Measurements from ENCODE around the gene ZNF774.
"Not testable (repeated sequence)": the region's sequence is repeated elsewhere in the genome, so short reads cannot be mapped to it uniquely, and the experiment has no call there.

The ZNF774 gene

DNA sequence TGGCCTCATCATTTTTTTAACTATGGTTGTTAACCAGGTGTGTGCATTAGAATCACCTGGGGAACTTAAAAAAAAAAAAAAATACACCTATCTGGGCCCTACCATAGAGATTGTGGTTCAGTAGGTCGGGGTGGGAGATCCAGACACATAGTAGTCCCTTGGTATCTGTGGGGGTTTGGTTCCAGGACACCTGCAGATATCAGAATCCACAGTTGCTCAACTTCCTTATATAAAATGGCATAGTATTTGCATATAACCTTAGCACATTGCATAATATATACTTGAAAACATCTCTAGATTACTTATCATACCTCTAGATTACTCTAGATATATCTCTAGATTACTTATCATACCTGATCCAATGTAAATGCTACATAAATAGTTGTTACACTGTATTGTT is 41.0 kb downstream of the ZNF774 start:
- no peak for DNase-seq

DNA sequence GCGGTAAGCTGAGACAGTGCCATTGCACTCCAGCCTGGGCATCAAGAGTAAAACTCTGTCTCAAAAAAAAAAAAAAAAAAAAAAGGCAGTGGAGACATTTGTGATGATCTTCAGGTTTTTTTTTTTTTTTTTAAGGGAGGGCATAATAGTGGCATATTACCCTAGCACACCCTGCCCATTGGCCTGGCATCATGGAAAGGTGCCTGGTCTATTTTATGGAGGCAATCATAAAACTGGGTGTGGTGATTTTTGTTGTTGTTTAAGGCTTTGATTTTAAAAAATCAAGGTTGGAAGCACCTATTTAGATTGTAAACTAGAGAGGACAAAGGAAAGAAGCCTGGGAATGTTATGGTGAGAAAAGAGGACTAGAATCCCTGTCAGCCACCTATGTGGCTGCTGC is 42.0 kb downstream of the ZNF774 start:
- no peak for DNase-seq

DNA sequence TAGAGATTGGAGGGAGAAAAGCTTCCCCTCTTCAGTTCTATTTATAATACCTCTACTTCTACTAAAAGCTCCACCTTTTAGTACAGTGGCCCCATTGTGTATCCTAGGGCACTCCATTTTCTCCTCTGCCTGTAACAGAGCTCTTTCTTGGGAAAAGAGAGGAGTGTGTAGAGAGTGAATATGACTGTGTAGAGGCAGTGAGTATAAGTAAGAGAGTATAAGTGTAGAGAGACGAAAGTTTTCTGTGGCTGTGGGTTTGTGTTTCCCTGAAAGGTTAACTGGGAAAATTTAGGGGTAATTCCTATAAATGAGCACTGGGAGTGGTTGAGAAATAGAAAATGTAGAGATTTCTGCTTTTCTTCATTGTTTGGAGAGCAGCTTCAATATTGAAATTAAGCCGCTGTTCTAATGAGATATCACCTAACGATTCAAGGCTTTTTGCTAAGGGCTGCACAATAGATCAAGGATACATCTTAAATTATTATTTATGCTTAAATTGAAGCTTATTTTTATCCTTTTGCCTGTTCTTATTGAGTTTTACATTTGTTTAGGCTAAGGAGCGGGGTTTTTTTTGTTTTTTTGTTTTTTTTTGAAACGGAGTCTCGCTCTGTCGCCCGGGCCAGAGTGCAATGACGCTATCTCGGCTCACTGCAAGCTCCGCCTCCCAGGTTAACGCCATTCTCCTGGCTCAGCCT is 42.8 kb downstream of the ZNF774 start:
- DNase-seq, result no peak

DNA sequence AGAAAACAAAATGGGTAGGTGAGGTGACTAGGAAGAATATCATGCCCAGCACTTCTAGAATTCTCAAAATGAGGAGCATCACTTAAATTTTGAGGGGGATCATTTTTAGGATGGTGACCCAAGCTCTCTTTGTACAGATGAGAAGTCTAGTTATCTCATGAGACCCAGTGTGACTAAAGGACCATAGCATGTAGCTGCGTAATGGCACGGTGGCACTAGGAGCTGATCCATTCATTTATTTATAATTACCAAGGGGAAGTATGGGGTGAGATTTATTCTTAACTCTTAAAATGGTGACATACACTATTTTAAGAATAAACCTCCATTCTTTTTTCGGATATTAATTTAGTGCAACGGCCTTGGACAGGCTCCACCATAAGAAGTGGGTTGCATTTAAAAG is 44.2 kb downstream of the ZNF774 start:
- DNase-seq, result no peak

DNA sequence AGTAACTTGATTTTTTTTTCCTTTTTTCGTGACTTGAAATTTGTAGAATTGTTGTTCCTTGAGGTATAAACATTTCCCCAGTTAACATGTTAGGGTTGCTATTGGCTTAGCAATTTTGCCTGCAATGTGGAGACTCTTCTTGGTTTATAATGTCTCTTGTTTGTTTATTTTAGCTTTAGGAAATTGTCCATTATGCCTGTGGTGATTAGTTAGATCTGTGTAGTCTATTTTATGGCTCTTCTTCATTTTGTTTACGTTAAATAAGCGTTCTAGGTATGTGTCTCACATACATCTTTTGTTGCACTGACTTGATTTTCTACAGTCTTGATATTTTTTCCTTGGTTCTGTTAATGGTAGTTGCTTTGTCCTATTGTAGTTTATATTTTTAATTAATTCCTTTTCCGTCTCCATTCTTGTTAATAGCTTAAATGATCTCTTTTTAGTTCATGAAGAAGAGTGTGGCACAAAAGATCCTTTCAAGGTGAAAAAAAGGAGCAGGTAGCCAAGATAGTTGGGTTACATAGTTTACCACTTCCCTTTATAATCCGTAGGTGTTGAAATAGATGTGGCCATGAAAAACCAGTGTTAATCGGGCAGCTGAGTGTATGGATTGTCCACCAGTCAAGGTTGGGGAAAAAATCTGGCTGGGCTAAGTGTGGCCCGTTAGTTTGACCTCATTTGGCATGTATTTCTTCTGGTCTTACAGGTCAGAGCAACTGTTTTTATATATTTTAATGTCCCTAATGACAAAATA is 48.1 kb downstream of the ZNF774 start:
- no peak for DNase-seq

DNA sequence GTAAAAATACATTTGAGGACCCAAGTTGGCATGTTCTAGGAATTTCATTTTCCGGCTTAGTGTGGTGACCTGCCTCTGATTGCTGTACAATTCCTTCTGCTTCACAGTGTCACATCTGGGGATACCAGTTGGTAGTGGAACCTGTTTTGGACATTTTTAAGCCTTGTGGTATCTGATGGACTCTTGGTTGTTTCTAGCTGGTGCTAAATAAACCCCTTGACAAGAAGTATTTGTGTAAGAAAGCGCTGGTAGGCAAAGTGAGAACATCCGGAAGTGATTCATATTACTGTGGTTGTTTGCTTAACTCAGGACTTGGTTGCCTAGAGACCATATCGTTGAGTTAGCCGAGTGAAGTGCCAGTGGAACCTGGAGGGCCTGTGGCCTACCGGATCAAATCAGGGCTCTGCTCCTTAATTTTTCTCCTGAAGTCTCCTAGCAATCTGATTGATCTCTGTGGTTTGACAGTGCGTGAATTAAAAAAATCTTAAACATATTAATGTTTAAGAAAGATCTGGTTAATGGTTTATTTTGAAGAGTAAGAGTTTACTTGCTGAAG is 48.8 kb downstream of the ZNF774 start:
- peak; percentile 83 for DNase-seq

DNA sequence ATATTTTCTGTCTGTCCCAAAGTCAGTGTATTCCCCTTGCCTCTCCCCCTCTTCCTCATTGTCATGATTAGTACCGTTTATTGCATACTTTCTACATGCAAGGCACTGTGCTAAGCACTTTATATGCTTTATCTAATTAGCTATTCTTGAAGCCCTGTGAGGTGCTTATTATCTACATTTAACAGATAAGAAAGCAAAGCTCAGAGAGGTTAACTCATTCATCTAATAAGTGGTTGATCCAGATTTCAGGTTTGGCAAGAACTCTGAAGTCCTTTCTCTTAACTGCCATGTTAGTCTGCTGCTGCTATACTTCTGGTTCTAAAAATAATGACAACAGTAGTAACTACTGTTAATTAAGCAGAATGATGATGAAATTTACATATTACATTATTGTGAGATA is 49.4 kb downstream of the ZNF774 start:
- no peak for DNase-seq

DNA sequence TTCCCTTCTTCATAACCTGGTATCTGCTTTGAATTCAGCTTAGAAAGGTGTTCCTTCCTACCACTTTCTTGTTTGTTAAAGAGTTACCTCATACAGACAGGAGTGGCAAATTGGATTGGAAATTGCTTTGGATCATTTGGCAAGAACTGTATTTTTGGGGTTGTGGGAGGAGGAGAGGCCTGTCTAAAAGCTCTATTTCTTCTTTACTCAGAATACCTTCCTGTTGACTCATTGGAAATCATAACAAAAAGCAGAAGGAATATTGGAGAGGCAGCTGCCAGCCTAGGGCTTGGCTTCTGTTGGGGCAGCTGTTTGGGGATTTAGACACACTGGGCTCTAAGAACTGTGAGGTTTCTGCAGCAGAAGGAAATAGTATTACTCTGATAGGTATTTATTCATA is 50.1 kb downstream of the ZNF774 start:
- DNase-seq, result no peak

DNA sequence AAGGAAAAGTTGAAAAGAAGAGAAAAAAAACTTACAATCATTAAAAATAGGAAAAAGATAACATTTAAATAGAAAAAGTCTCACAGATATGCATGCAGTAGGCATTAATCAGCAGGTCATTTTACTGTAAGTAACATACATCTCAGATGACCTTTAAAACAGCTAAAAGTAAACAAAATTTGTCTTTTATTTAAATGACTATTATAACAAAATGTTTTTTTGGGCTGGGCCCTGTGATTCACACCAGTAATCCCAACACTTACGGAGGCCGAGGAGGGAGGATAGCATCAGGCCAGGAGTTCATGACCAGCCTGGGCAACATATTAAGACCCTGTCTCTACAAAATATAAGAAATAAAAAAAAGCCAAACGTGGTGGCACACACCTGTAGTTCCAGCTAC is 50.7 kb downstream of the ZNF774 start:
- DNase-seq, result no peak

DNA sequence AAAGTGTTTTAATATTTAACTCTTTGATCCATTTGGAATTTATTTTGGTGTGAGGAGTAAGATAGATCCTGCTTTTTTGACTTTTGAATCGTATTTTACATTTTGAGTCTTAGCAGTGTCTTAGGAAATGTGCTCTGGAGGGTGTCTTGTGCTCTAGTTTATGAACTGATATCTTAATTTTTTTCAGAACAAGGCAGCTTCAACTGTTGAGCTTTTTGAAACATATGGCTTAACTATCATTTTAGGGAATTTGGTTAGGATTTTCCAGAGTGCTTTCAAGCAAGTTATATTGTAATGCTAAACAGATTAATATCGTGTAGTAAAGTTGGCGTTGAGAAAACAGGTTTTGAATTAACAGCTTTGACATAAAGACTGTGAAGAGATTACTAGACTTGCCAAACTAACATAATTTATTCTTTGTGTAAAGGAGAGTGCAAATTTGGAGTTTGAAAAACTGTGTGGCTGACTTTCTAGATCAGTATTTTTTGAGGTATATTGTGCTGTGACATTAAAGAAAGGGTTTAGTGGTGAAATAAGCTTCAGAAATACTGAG is 53.0 kb downstream of the ZNF774 start:
- no peak for DNase-seq

DNA sequence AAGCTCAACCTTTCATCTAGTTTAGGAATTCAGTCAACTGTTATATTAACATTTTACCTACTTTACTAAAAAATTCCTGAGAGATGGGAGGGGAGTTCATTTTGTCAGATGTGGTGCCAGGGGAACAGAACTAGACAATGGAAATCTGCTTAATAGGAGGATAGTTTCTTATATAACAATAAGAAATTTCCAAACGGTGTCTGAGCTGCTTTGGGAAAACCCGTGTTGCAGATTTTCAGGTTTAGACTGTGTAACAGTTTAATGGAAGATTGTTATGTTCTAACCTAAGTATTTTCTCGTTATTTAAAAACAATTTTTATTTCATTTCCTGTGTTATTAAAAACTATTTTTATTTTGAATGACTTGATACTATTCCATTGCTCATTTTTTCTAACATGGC is 55.3 kb downstream of the ZNF774 start:
- DNase-seq, result no peak

DNA sequence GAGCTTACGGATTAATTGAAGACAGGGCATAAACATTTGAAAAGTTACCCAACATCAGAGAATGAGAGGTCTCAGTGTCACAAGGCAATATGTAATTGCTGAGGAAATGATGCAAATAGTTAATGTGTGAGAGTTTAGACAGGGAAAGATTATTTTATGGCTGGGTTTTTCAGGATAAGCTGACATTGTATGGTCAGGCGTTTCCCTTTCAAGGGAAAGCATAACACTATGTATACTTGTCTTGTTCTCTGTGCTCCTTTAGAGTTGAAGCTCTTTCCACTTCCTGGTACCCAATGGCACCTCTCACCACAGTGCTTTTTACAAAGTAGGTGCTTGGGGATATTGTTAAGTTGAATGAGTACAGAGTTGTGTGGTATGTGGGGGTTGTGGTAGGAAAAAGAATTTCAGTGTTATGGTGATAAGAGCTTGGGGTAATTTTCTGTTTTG is 55.8 kb downstream of the ZNF774 start:
- DNase-seq, result no peak

DNA sequence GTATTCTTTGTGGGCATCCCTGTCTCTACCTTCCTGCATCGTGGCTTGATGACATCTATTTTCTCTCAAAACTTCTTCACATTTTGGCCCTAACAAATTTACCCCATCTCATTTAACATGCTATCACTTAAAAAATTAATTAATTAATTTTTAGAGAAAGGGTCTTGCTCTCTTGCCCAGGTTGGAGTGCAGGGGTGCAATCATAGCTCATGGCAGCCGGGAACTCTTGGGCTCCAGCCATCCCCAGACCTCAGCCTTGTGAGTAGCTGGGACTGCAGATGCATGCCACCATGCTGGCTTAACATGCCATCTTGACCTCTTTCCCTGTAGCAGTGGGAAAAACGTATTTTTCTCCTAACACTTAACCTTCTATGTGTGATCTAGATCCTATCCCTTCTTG is 56.6 kb downstream of the ZNF774 start:
- no peak for DNase-seq

DNA sequence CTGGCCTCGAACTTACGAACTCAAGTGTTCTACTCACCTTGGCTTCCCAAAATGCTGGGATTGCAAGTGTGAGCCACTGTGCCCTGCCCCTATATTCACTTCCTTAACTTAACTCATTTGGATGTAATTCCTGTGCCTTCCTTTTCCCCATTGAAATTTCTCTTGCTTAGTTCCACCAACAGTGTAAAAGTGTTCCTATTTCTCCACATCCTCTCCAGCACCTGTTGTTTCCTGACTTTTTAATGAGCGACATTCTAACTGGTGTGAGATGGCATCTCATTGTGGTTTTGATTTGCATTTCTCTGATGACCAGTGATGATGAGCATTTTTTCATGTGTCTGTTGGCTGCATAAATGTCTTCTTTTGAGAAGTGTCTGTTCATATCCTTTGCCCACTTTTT is 57.5 kb downstream of the ZNF774 start:
- not testable (repeated sequence) for DNase-seq

DNA sequence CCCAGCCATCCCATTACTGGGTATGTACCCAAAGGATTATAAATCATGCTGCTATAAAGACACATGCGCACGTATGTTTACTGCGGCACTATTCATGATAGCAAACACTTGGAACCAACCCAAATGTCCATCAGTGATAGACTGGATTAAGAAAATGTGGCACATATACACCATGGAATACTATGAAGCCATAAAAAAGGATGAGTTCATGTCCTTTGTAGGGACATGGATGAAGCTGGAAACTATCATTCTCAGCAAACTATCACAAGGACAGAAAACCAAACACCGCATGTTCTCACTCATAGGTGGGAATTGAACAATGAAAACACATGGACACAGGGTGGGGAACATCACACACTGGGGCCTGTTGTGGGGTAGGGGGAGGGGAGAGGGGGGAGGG is 58.2 kb downstream of the ZNF774 start:
- not testable (repeated sequence) for DNase-seq

DNA sequence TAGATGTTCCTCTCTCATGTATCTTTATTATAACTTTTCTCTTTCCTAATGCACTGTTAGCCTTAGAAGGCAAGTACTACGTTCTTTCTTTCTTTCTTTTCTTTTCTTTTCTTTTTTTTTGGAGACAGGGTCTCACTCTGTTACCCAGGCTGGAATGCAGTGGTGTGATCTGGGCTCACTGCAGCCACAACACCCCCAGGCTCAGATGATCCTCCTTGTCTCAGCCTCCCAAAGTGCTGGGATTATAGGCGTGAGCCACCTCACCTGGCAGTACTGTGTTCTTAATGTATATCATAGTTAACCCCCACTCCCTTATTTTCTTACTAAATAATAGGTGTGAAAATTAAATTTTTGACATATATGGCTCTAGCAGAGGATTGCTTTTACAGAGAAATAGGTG is 59.1 kb downstream of the ZNF774 start:
- no peak for DNase-seq

Measured in NCI-H774 (cell line).